Neural progenitor cell (in vitro differentiated cells): ENCODE measurements around the gene HSD17B8.

ENCODE experiments used
- EZH2 ChIP-seq: fragments of 200-600 bp; sonication (generic); IDR thresholded peaks from 2 replicates; pipeline ENCODE4 v1.6.1; 2017; ENCODE audit warnings: antibody characterized with exemption, mild to moderate bottlenecking, moderate library complexity
- TF ChIP-seq, protein P1 (sequence below): fragments of 200-600 bp; sonication (generic); IDR thresholded peaks from 2 replicates; pipeline ENCODE4 v1.5.1; 2017; ENCODE audit warnings: antibody characterized with exemption, mild to moderate bottlenecking

DNA sequence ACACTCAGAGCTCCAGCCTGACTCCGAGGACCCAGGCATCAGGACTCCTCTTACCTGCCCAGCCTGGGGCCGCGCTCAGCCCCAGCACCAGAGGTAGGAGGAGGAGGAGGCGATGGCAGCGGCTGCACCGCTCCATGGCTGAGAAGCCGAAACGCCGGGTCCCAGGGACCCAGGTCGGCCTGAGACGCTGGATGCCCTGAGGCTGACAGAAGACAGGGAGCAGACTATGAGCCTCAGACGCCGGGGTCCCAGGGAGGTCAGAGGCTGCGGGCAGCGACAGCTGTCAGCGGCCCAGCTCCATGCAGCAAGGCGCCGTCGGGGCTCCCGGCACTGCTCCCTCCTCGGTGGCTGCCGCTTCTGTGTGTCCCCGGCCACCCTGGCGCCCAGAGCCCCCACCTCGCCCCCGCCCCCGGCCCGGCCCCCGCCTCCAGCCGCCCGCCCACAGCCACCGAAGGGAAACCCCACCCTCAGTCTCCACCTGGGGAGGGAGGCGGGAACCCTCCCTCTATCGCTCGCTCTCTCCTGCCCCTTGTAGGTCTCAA lies 12.3 kb upstream of the HSD17B8 start, which contains the start of gene COL11A2:
- TF ChIP-seq, protein P1, sequence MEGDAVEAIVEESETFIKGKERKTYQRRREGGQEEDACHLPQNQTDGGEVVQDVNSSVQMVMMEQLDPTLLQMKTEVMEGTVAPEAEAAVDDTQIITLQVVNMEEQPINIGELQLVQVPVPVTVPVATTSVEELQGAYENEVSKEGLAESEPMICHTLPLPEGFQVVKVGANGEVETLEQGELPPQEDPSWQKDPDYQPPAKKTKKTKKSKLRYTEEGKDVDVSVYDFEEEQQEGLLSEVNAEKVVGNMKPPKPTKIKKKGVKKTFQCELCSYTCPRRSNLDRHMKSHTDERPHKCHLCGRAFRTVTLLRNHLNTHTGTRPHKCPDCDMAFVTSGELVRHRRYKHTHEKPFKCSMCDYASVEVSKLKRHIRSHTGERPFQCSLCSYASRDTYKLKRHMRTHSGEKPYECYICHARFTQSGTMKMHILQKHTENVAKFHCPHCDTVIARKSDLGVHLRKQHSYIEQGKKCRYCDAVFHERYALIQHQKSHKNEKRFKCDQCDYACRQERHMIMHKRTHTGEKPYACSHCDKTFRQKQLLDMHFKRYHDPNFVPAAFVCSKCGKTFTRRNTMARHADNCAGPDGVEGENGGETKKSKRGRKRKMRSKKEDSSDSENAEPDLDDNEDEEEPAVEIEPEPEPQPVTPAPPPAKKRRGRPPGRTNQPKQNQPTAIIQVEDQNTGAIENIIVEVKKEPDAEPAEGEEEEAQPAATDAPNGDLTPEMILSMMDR = no peak
- no peak for TF ChIP-seq EZH2
